NCI-H1092 treated with DMSO at 0.1 percent for 48 hours (cell line): ENCODE measurements around the gene NTM.

Experiments
- DNase-seq: peaks from one replicate; lab custom pipeline; 2025; lab: John Stamatoyannopoulos, UW

The NTM gene

GRCh38 chr11:131601586-131601985 lies 231.2 kb downstream of the NTM start:
- DNase-seq, result no peak

- DNase-seq, result no peak
Observed at GRCh38 chr11:131602431-131602830, 232.0 kb downstream of the NTM start.

GRCh38 chr11:131606811-131607335 lies 236.5 kb downstream of the NTM start:
- no peak for DNase-seq

GRCh38 chr11:131609337-131609736 lies 238.9 kb downstream of the NTM start:
- no peak for DNase-seq

- no peak for DNase-seq
Observed at GRCh38 chr11:131609921-131610320, 239.5 kb downstream of the NTM start.

GRCh38 chr11:131611322-131611721 lies 240.9 kb downstream of the NTM start:
- DNase-seq, result no peak

GRCh38 chr11:131612533-131612932 lies 242.1 kb downstream of the NTM start:
- no peak for DNase-seq

GRCh38 chr11:131614631-131615030 lies 244.2 kb downstream of the NTM start:
- no peak for DNase-seq

- no peak for DNase-seq
Observed at GRCh38 chr11:131615611-131616010, 245.2 kb downstream of the NTM start.

- no peak for DNase-seq
Observed at GRCh38 chr11:131616481-131617140, 246.2 kb downstream of the NTM start.

- DNase-seq, result no peak
Observed at GRCh38 chr11:131618201-131618600, 247.8 kb downstream of the NTM start.

GRCh38 chr11:131622193-131622592 lies 251.8 kb downstream of the NTM start:
- DNase-seq, result no peak

GRCh38 chr11:131624531-131624930 lies 254.1 kb downstream of the NTM start:
- no peak for DNase-seq

- no peak for DNase-seq
Observed at GRCh38 chr11:131626788-131627187, 256.4 kb downstream of the NTM start.

- no peak for DNase-seq
Observed at GRCh38 chr11:131628739-131629138, 258.3 kb downstream of the NTM start.

GRCh38 chr11:131629925-131630540 lies 259.6 kb downstream of the NTM start:
- DNase-seq, result no peak

- DNase-seq, result no peak
Observed at GRCh38 chr11:131632971-131633370, 262.6 kb downstream of the NTM start.

- DNase-seq, result no peak
Observed at GRCh38 chr11:131633921-131634715, 263.7 kb downstream of the NTM start.

GRCh38 chr11:131637469-131638175 lies 267.2 kb downstream of the NTM start:
- no peak for DNase-seq

GRCh38 chr11:131638889-131639288 lies 268.5 kb downstream of the NTM start:
- no peak for DNase-seq

GRCh38 chr11:131640320-131640719 lies 269.9 kb downstream of the NTM start:
- no peak for DNase-seq
